K562 (cell line): ENCODE data around the gene SSH3. TPM values are rescaled to one million over a fixed set of nuclear protein-coding genes. Genes with fewer than 3 reads are reported as not detected.

Experiments used
- CCNT2 ChIP-seq: IDR thresholded peaks from 2 replicates; pipeline ENCODE4 v1.6.1; 2011; ENCODE audit warnings: borderline replicate concordance, low read depth, mild to moderate bottlenecking, moderate library complexity, mixed read lengths, low read length; ENCODE audit not compliant: insufficient read length; ENCODE audit errors: extremely low read depth
- ELF2 ChIP-seq: fragments of 250-450 bp; sonication (Bioruptor Pico); IDR thresholded peaks from 2 replicates; pipeline ENCODE4 v1.5.0; 2021; ENCODE audit warnings: mild to moderate bottlenecking
- ESRRA ChIP-seq: fragments of 450-650 bp; IDR thresholded peaks from 2 replicates; pipeline ENCODE4 v1.6.1; 2014; ENCODE audit warnings: low read depth, mild to moderate bottlenecking, moderate library complexity, borderline replicate concordance
- GTF2A2 ChIP-seq: IDR thresholded peaks from 2 replicates; pipeline ENCODE4 v1.6.1; 2016; ENCODE audit warnings: mild to moderate bottlenecking, missing genetic modification characterization, missing compliant biosample characterization
- HIVEP1 ChIP-seq: fragments of 250-450 bp; sonication (Bioruptor Pico); IDR thresholded peaks from 2 replicates; pipeline ENCODE4 v1.4.0; 2020; ENCODE audit warnings: mild to moderate bottlenecking
- HMG20A ChIP-seq: fragments of 450-650 bp; formaldehyde crosslinking; conservative IDR thresholded peaks from 2 replicates; pipeline ENCODE4 v1.4.0; 2020; ENCODE audit warnings: mild to moderate bottlenecking, mixed read lengths
- MXI1 ChIP-seq: IDR thresholded peaks from 2 replicates; pipeline ENCODE4 v1.6.1; 2011; ENCODE audit warnings: low read depth, mild to moderate bottlenecking, improper control_type of control experiment, low read length
- POLR2AphosphoS2 ChIP-seq: IDR thresholded peaks from 2 replicates; pipeline ENCODE4 v1.6.1; 2012; ENCODE audit warnings: low read length, improper control_type of control experiment
- POU5F1 ChIP-seq: fragments of 150-350 bp; IDR thresholded peaks from 2 replicates; pipeline ENCODE4 v1.6.1; 2014; ENCODE audit warnings: borderline replicate concordance, low read length, low read depth, mild to moderate bottlenecking; ENCODE audit not compliant: partially characterized antibody
- TOE1 ChIP-seq, 2 experiments: fragments of 450-650 bp in 1 of 2; sonication (generic) in 1 of 2; formaldehyde crosslinking in 1 of 2; IDR thresholded peaks; 2 replicates each; pipeline versions ENCODE4 v1.7.1 to v1.8.0; 2016 to 2022; ENCODE audit warnings: borderline replicate concordance in 2 of 2, mild to moderate bottlenecking in 2 of 2, antibody characterized with exemption in 1 of 2, inconsistent platforms in 1 of 2, low read depth in 1 of 2, missing genetic modification reagents in 1 of 2, moderate library complexity in 1 of 2
- ZNF274 ChIP-seq: IDR thresholded peaks from 2 replicates; pipeline ENCODE4 v1.6.1; 2011; ENCODE audit warnings: low read depth, mild to moderate bottlenecking, low read length, moderate library complexity, borderline replicate concordance
- ZNF589 ChIP-seq: fragments of 200-800 bp; sonication (Bioruptor generic); IDR thresholded peaks from 2 replicates; pipeline ENCODE4 v1.6.1; 2016; ENCODE audit warnings: low read depth, missing genetic modification characterization, missing compliant biosample characterization
- ZNF696 ChIP-seq: fragments of 250-450 bp; sonication (Bioruptor Pico); conservative IDR thresholded peaks from 2 replicates; pipeline ENCODE4 v1.4.0; 2020; ENCODE audit warnings: mild to moderate bottlenecking, moderate library complexity
- ZNF766 ChIP-seq: fragments of 200-800 bp; sonication (Bioruptor generic); conservative IDR thresholded peaks from 2 replicates; pipeline ENCODE4 v1.6.1; 2016; ENCODE audit warnings: missing genetic modification characterization, missing compliant biosample characterization
- polyA plus RNA-seq, 8 experiments: library from polyadenylated mRNA; depleted of rRNA in 4 of 8; stranded (reverse) in 5 of 8; unstranded in 3 of 8; fragments of >200 nt; fragmentation: Nextera tagmentation in 2 of 8; fragmentation: Illumina TruSeq in 1 of 8; extraction: Ambion mirVana in 2 of 8; extraction: Trizol in 1 of 8; gene quantifications; 2 replicates each; pipeline versions ENCODE4 v1.2.1 to v1.2.3, GENCODE V29; 2011 to 2014; ENCODE audit warnings: inconsistent platforms in 1 of 8, missing spikeins in 1 of 8
- total RNA-seq, 7 experiments: library from RNA; depleted of rRNA in 6 of 7; stranded (reverse); fragments of >200 nt in 6 of 7; fragmentation: Illumina TruSeq in 2 of 7; extraction: Trizol in 2 of 7; gene quantifications; 2 replicates each; pipeline versions ENCODE4 v1.2.1 to v1.2.3, GENCODE V29; 2011 to 2021; ENCODE audit warnings: low replicate concordance in 1 of 7
- TF ChIP-seq, protein P1 (sequence below), 2 experiments: fragments of 250-450 bp in 1 of 2; fragments of 450-650 bp in 1 of 2; sonication (Bioruptor Pico) in 1 of 2; IDR thresholded peaks; 2 replicates each; pipeline versions ENCODE4 v1.6.1 to v1.8.0; 2016 to 2021; ENCODE audit warnings: mild to moderate bottlenecking in 2 of 2, moderate library complexity in 2 of 2, missing compliant biosample characterization in 1 of 2, missing genetic modification characterization in 1 of 2
- TF ChIP-seq, protein P2 (sequence below): fragments of 200-800 bp; sonication (Bioruptor generic); IDR thresholded peaks from 2 replicates; pipeline ENCODE4 v1.6.1; 2017; ENCODE audit warnings: missing genetic modification characterization, missing compliant biosample characterization
- TF ChIP-seq, protein P3 (sequence below), 2 experiments: fragments of 450-650 bp in 1 of 2; IDR thresholded peaks; 2 replicates each; pipeline ENCODE4 v1.6.1; 2011 to 2017; ENCODE audit warnings: low read depth in 2 of 2, antibody characterized with exemption in 1 of 2, borderline replicate concordance in 1 of 2, low read length in 1 of 2, mild to moderate bottlenecking in 1 of 2, mixed read lengths in 1 of 2; ENCODE audit not compliant: control insufficient read depth in 1 of 2
- TF ChIP-seq, protein P4 (sequence below): fragments of 250-450 bp; sonication (Bioruptor Pico); IDR thresholded peaks from 2 replicates; pipeline ENCODE4 v1.4.0; 2020; ENCODE audit warnings: mild to moderate bottlenecking, moderate library complexity

Gene SSH3
- total and polyA plus RNA-seq, 9 of the 15 experiments (the other 6 are each of a cell fraction or from before 2014, with no cell fraction given), result 0.07 to 1.0 (median 0.24) TPM; not detected in 3

DNA sequence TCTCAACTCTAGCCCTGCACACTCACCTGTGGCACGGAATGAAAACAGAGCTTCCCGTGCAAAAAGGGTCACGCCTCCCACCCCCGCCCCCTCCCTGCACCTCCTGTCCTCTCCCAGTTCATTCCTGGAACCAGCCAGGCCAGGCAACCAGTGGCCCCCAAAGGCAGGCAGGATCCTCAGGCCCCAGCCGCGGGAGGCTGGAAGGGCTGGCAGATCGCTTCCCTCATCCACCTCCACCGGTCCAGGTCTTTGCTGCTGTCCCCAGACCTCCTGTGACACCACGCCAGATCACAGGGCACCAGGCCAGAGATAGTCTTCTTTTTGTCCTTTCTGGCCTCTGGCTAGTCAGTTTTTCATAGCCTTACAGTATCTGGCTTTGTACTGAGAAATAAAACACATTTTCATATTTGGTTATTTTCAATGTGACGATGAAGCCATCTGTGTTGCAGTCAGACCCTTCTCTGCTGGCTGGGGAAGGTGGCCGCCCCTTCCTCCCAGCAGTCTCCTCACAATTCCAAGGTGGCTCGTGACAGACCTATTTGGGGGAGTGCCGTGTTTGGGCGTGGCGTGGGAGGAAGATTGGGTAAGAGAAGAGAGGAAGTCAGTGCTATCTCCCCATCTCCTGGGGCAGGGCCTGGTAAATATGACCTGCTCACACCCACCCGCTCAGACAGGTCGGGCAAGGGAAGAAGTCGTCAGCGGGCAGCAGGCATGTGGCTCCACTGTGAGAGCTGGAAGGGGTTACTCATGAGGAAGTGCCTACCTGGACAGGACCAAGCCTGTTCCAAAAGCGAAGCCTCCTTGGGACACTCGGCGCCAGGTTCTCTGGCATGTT lies 9.1 kb downstream of the SSH3 start (continued):
- TF ChIP-seq HIVEP1 (CRISPR knock-in tag) (no peak), ZNF696 (no peak), POLR2AphosphoS2 (no peak), GTF2A2 (no peak), HMG20A (CRISPR knock-in tag) (no peak), CCNT2 (peak; percentile 27), ZNF274 (no peak), ELF2 (peak; percentile 9; the same call in 1 of the 2 replicates), TOE1 (IDR thresholded peaks at IDR 0.05; ENCODE audit: borderline replicate concordance) (no peak; the same call in 1 of the 2 replicates), TOE1 (CRISPR knock-in tag; IDR thresholded peaks at IDR 0.05; ENCODE audit: borderline replicate concordance, low read depth) (no peak), ESRRA (peak; percentile 71; the same call in 1 of the 2 replicates), MXI1 (no peak), ZNF589 (peak; percentile 89), POU5F1 (no peak), ZNF766 (CRISPR knock-in tag) (peak; percentile 67; the same call in 1 of the 2 replicates)
- TF ChIP-seq, protein P1, sequence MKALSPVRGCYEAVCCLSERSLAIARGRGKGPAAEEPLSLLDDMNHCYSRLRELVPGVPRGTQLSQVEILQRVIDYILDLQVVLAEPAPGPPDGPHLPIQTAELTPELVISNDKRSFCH (CRISPR knock-in tag; IDR thresholded peaks at IDR 0.05), result no peak
- TF ChIP-seq, protein P1 (tag; IDR thresholded peaks at IDR 0.05), result peak; percentile 62
- TF ChIP-seq, protein P2, sequence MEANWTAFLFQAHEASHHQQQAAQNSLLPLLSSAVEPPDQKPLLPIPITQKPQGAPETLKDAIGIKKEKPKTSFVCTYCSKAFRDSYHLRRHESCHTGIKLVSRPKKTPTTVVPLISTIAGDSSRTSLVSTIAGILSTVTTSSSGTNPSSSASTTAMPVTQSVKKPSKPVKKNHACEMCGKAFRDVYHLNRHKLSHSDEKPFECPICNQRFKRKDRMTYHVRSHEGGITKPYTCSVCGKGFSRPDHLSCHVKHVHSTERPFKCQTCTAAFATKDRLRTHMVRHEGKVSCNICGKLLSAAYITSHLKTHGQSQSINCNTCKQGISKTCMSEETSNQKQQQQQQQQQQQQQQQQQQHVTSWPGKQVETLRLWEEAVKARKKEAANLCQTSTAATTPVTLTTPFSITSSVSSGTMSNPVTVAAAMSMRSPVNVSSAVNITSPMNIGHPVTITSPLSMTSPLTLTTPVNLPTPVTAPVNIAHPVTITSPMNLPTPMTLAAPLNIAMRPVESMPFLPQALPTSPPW (CRISPR knock-in tag), result peak; percentile 73
- TF ChIP-seq, protein P3, sequence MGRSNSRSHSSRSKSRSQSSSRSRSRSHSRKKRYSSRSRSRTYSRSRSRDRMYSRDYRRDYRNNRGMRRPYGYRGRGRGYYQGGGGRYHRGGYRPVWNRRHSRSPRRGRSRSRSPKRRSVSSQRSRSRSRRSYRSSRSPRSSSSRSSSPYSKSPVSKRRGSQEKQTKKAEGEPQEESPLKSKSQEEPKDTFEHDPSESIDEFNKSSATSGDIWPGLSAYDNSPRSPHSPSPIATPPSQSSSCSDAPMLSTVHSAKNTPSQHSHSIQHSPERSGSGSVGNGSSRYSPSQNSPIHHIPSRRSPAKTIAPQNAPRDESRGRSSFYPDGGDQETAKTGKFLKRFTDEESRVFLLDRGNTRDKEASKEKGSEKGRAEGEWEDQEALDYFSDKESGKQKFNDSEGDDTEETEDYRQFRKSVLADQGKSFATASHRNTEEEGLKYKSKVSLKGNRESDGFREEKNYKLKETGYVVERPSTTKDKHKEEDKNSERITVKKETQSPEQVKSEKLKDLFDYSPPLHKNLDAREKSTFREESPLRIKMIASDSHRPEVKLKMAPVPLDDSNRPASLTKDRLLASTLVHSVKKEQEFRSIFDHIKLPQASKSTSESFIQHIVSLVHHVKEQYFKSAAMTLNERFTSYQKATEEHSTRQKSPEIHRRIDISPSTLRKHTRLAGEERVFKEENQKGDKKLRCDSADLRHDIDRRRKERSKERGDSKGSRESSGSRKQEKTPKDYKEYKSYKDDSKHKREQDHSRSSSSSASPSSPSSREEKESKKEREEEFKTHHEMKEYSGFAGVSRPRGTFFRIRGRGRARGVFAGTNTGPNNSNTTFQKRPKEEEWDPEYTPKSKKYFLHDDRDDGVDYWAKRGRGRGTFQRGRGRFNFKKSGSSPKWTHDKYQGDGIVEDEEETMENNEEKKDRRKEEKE (IDR thresholded peaks at IDR 0.05; ENCODE audit: borderline replicate concordance in 1 of 2, control insufficient read depth in 1 of 2, low read depth in 2 of 2, low read length in 1 of 2), result no peak
- TF ChIP-seq, protein P4, sequence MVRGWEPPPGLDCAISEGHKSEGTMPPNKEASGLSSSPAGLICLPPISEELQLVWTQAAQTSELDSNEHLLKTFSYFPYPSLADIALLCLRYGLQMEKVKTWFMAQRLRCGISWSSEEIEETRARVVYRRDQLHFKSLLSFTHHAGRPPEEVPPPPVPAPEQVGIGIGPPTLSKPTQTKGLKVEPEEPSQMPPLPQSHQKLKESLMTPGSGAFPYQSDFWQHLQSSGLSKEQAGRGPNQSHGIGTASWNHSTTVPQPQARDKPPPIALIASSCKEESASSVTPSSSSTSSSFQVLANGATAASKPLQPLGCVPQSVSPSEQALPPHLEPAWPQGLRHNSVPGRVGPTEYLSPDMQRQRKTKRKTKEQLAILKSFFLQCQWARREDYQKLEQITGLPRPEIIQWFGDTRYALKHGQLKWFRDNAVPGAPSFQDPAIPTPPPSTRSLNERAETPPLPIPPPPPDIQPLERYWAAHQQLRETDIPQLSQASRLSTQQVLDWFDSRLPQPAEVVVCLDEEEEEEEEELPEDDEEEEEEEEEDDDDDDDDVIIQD (CRISPR knock-in tag), result no peak
